Measurements from ENCODE around the gene FAM47E. TPM values are rescaled to one million over a fixed set of nuclear protein-coding genes. Genes with fewer than 3 reads are reported as not detected.
A peak's percentile ranks its signal among the peaks of the same experiment; 100 is the strongest.

FAM47E gene
- total and polyA plus RNA-seq, 2 of the 13 experiments (the other 11 are each of a cell fraction or from before 2014, with no cell fraction given), result 0.33 to 0.66 TPM

DNA sequence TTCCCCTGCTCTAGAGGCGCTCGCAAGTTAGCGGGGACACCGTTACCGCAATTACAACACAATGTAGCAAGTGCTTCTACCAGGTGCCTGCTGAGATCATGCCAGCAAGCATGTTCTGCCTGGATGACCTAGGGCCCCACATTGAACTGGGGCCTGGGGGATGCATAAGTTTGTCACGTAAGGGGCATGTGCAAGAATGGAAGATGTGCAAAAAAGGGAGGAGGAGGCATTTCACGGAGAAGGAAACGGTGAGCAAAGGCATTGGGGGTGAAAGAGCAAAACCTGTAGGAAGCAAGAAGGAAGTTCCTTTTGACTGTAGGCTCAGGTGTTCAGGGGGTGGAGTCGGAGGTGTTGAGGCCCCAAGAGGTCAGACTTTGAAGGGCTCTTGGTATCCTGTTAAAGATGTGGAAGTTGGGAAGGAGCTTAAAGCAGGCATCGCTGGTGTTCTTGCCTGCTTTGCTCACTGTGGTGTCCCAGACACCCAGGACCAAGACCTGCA, 37.3 kb upstream of the FAM47E start (continued):
- TF ChIP-seq CAMTA2 (CRISPR knock-in tag; IDR thresholded peaks at IDR 0.05; ENCODE audit: borderline replicate concordance) (no peak), ZSCAN12 (CRISPR knock-in tag; IDR thresholded peaks at IDR 0.05) (no peak), ZNF232 (CRISPR knock-in tag; IDR thresholded peaks at IDR 0.05; ENCODE audit: borderline replicate concordance) (no peak), ZNF563 (CRISPR knock-in tag; IDR thresholded peaks at IDR 0.05) (no peak), ZBTB21 (CRISPR knock-in tag; IDR thresholded peaks at IDR 0.05) (no peak), EEA1 (CRISPR knock-in tag; IDR thresholded peaks at IDR 0.05; ENCODE audit: borderline replicate concordance) (no peak; the same call in 1 of the 2 replicates), ZNF138 (CRISPR knock-in tag; IDR thresholded peaks at IDR 0.05; ENCODE audit: low read depth) (no peak), ZNF180 (CRISPR knock-in tag; IDR thresholded peaks at IDR 0.05; ENCODE audit: borderline replicate concordance, low read depth) (no peak), SP1 (IDR thresholded peaks at IDR 0.05) (no peak), SP1 (CRISPR knock-in tag; IDR thresholded peaks at IDR 0.05) (no peak), GATAD1 (CRISPR knock-in tag; IDR thresholded peaks at IDR 0.05) (no peak), ZNF577 (CRISPR knock-in tag; IDR thresholded peaks at IDR 0.05; ENCODE audit: borderline replicate concordance, low read depth) (no peak), ZFP36L2 (CRISPR knock-in tag; IDR thresholded peaks at IDR 0.05) (no peak), HMG20B (CRISPR knock-in tag; conservative IDR thresholded peaks at IDR 0.05) (0 out of 2 replicates have a peak, but pooled peaks have one; percentile 2), ZNF33B (CRISPR knock-in tag; IDR thresholded peaks at IDR 0.05) (peak; percentile 13; the same call in 1 of the 2 replicates), RAD51 (IDR thresholded peaks at IDR 0.05; ENCODE audit: borderline replicate concordance) (no peak), ZNF343 (CRISPR knock-in tag; IDR thresholded peaks at IDR 0.05) (0 out of 2 replicates have a peak, but pooled peaks have one; percentile 2), ZNF747 (CRISPR knock-in tag; IDR thresholded peaks at IDR 0.05; ENCODE audit: borderline replicate concordance) (0 out of 2 replicates have a peak, but pooled peaks have one; percentile 44)
- TF ChIP-seq, protein P1, sequence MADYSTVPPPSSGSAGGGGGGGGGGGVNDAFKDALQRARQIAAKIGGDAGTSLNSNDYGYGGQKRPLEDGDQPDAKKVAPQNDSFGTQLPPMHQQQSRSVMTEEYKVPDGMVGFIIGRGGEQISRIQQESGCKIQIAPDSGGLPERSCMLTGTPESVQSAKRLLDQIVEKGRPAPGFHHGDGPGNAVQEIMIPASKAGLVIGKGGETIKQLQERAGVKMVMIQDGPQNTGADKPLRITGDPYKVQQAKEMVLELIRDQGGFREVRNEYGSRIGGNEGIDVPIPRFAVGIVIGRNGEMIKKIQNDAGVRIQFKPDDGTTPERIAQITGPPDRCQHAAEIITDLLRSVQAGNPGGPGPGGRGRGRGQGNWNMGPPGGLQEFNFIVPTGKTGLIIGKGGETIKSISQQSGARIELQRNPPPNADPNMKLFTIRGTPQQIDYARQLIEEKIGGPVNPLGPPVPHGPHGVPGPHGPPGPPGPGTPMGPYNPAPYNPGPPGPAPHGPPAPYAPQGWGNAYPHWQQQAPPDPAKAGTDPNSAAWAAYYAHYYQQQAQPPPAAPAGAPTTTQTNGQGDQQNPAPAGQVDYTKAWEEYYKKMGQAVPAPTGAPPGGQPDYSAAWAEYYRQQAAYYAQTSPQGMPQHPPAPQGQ (CRISPR knock-in tag; IDR thresholded peaks at IDR 0.05; ENCODE audit: borderline replicate concordance), result peak; percentile 69; the same call in 1 of the 2 replicates
- TF ChIP-seq, protein P2, sequence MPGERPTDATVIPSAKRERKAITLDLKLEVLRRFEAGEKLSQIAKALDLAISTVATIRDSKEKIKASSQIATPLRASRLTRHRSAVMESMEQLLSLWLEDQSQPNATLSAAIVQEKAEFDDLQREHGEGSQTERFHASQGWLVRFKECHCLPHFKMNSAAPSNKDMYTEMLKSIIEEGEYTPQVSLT (CRISPR knock-in tag; IDR thresholded peaks at IDR 0.05; ENCODE audit: borderline replicate concordance, low read depth), result no peak
- TF ChIP-seq, protein P3, sequence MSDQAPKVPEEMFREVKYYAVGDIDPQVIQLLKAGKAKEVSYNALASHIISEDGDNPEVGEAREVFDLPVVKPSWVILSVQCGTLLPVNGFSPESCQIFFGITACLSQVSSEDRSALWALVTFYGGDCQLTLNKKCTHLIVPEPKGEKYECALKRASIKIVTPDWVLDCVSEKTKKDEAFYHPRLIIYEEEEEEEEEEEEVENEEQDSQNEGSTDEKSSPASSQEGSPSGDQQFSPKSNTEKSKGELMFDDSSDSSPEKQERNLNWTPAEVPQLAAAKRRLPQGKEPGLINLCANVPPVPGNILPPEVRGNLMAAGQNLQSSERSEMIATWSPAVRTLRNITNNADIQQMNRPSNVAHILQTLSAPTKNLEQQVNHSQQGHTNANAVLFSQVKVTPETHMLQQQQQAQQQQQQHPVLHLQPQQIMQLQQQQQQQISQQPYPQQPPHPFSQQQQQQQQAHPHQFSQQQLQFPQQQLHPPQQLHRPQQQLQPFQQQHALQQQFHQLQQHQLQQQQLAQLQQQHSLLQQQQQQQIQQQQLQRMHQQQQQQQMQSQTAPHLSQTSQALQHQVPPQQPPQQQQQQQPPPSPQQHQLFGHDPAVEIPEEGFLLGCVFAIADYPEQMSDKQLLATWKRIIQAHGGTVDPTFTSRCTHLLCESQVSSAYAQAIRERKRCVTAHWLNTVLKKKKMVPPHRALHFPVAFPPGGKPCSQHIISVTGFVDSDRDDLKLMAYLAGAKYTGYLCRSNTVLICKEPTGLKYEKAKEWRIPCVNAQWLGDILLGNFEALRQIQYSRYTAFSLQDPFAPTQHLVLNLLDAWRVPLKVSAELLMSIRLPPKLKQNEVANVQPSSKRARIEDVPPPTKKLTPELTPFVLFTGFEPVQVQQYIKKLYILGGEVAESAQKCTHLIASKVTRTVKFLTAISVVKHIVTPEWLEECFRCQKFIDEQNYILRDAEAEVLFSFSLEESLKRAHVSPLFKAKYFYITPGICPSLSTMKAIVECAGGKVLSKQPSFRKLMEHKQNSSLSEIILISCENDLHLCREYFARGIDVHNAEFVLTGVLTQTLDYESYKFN (CRISPR knock-in tag; conservative IDR thresholded peaks at IDR 0.05), result no peak
- TF ChIP-seq, protein P4, sequence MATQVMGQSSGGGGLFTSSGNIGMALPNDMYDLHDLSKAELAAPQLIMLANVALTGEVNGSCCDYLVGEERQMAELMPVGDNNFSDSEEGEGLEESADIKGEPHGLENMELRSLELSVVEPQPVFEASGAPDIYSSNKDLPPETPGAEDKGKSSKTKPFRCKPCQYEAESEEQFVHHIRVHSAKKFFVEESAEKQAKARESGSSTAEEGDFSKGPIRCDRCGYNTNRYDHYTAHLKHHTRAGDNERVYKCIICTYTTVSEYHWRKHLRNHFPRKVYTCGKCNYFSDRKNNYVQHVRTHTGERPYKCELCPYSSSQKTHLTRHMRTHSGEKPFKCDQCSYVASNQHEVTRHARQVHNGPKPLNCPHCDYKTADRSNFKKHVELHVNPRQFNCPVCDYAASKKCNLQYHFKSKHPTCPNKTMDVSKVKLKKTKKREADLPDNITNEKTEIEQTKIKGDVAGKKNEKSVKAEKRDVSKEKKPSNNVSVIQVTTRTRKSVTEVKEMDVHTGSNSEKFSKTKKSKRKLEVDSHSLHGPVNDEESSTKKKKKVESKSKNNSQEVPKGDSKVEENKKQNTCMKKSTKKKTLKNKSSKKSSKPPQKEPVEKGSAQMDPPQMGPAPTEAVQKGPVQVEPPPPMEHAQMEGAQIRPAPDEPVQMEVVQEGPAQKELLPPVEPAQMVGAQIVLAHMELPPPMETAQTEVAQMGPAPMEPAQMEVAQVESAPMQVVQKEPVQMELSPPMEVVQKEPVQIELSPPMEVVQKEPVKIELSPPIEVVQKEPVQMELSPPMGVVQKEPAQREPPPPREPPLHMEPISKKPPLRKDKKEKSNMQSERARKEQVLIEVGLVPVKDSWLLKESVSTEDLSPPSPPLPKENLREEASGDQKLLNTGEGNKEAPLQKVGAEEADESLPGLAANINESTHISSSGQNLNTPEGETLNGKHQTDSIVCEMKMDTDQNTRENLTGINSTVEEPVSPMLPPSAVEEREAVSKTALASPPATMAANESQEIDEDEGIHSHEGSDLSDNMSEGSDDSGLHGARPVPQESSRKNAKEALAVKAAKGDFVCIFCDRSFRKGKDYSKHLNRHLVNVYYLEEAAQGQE (IDR thresholded peaks at IDR 0.05; ENCODE audit: borderline replicate concordance in 1 of 2, low read depth in 1 of 2, low read length in 2 of 2), result no peak
